Fibroblast of skin of scalp (primary cell): ENCODE results near the gene KRT26.
"Not testable (repeated sequence)": the region's sequence is repeated elsewhere in the genome, so short reads cannot be mapped to it uniquely, and the experiment has no call there.

Experiments used
- DNase-seq: peaks from one replicate; pipeline ENCODE4 v3.0.0-alpha.2; 2013

Gene KRT26

GRCh38 chr17:40793832-40794231 lies 21.8 kb upstream of the KRT26 start:
- no peak for DNase-seq

- peak; percentile 49 for DNase-seq
Observed at GRCh38 chr17:40791787-40792436, 19.9 kb upstream of the KRT26 start.

- DNase-seq: peak; percentile 27
Observed at GRCh38 chr17:40791111-40791510, 19.1 kb upstream of the KRT26 start.

- no peak for DNase-seq
Observed at GRCh38 chr17:40782450-40782849, 10.4 kb upstream of the KRT26 start, which contains the start of gene KRT27. Gene KRT27, minus strand, starts transcription at chr17:40782550. Its CDS starts 57 bp downstream, at chr17:40782493.

GRCh38 chr17:40779181-40779909 lies 7.3 kb upstream of the KRT26 start:
- DNase-seq: no peak

- no peak for DNase-seq
Observed at GRCh38 chr17:40778461-40778860, 6.5 kb upstream of the KRT26 start.

GRCh38 chr17:40777971-40778370 lies 6.0 kb upstream of the KRT26 start:
- no peak for DNase-seq

GRCh38 chr17:40777459-40777858 lies 5.5 kb upstream of the KRT26 start:
- DNase-seq: no peak

- DNase-seq: no peak
Observed at GRCh38 chr17:40775945-40776344, 3.9 kb upstream of the KRT26 start.

GRCh38 chr17:40765657-40766056 lies 6.3 kb downstream of the KRT26 start:
- DNase-seq: no peak

GRCh38 chr17:40763752-40764151 lies 8.2 kb downstream of the KRT26 start:
- DNase-seq: no peak

- no peak for DNase-seq
Observed at GRCh38 chr17:40760105-40761016, 11.6 kb downstream of the KRT26 start.

- no peak for DNase-seq
Observed at GRCh38 chr17:40755231-40755630, 16.8 kb downstream of the KRT26 start, which contains the start of gene KRT25. Gene KRT25, minus strand, starts transcription at chr17:40755331. Its CDS starts 60 bp downstream, at chr17:40755271.

- DNase-seq: no peak
Observed at GRCh38 chr17:40753804-40754203, 18.2 kb downstream of the KRT26 start.

GRCh38 chr17:40751065-40751464 lies 20.9 kb downstream of the KRT26 start:
- no peak for DNase-seq

GRCh38 chr17:40750391-40750790 lies 21.6 kb downstream of the KRT26 start:
- no peak for DNase-seq

GRCh38 chr17:40748666-40749065 lies 23.3 kb downstream of the KRT26 start:
- not testable (repeated sequence) for DNase-seq

- no peak for DNase-seq
Observed at GRCh38 chr17:40738553-40738952, 33.4 kb downstream of the KRT26 start.

GRCh38 chr17:40735016-40735415 lies 37.0 kb downstream of the KRT26 start:
- no peak for DNase-seq

GRCh38 chr17:40734018-40734417 lies 38.0 kb downstream of the KRT26 start:
- DNase-seq: no peak

- no peak for DNase-seq
Observed at GRCh38 chr17:40730970-40731369, 41.0 kb downstream of the KRT26 start.

GRCh38 chr17:40727447-40728231 lies 44.4 kb downstream of the KRT26 start:
- no peak for DNase-seq
